Fibroblast of the conjunctiva (primary cell): ENCODE results near the gene TSC22D4.
"Not testable (repeated sequence)": the region's sequence is repeated elsewhere in the genome, so short reads cannot be mapped to it uniquely, and the experiment has no call there.

Experiments
- DNase-seq: peaks from one replicate; pipeline ENCODE4 v3.0.0-alpha.2; 2010; ENCODE audit warnings: low read depth

TSC22D4 gene

DNA sequence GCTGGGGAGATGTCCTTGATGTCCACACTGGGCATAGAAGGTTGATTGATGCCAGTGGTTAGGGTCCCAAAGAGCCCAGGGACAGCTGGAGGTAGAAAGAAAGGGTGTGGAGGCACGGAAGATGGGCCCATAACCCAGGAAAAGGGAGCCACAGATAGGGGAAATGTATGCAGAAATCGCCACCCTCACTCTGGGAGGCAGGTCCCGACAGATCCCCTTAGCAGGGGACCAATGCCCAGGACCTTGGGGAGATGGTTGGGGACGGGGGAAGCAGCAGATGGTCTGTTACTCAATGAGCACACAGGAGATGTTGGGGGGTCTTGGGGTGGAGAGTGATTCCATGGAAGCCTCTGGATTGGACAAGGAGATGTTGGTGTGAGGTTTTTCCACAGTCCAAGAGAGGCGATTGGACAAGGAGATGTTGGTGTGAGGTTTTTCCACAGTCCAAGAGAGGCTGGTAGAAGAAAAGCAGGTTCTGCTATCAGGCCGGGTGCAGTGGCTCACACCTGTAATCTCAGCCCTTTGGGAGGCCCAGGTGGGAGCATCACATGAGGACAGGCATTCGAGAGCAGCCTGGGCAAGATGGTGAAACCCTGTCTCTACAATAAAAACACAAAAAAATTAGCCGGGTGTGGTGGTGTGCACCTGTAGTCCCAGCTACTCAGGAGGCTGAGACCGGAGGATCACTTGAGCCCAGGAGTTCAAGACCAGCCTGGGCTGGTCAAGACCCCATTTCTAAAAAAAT is 35.7 kb downstream of the TSC22D4 start:
- no peak for DNase-seq

DNA sequence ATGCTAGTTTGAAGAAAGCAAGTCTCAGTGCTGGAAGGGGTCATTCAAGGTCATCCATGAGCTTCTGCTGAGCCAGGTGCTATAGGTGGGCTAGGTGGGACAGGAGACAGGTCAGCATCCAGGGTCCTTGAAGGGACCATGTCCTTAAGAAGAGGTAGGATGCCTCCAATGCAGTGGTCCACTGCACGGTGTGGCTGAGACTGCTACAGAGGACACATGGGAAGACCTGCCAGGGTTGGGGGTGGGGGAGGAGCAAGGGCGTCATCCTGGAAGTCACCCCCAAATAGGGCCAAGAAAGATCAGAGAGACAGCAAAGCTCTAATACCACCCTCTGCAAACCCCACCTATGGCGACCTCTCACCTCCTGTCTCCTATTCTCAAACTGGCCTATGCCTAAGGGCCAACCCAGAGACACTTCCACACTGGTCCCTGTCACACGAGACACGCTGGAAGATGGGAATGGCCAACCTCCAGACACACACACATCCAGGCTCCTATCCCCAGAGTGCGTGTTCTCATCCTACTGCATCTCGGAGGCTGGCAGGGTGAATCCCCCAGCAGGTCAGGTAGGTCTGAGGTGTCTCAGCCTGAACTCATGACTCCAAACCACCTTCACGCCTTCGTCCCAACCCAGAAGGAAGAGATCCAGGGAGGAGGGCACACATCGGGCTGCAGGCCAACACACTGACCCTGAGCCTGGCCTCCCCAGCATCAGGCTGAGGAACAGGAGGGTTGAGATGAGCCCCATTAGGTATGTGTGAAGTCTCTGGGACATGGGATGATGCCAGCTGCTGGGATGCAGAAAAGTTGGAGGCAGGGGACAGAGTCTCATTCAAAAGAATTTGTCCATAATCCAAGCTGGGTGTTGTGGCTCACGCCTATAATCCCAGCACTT is 37.1 kb downstream of the TSC22D4 start:
- no peak for DNase-seq

DNA sequence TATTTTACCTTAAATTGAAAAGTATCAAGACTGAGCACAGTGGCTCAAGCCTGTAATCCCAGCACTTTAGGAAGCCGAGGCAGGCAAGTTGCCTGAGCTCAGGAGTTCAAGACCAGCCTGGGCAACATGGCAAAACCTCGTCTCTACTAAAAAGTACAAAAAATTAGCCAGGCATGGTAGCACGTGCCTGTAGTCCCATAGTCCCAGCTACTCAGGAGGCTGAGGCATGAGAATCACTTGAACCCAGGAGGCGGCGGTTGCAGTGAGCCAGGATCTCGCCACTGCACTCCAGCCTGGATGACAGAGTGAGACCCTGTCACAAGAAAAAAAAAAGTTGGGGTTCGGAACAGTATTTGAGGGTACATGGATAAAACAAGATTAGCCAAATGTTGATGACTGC is 39.8 kb downstream of the TSC22D4 start:
- not testable (repeated sequence) for DNase-seq

DNA sequence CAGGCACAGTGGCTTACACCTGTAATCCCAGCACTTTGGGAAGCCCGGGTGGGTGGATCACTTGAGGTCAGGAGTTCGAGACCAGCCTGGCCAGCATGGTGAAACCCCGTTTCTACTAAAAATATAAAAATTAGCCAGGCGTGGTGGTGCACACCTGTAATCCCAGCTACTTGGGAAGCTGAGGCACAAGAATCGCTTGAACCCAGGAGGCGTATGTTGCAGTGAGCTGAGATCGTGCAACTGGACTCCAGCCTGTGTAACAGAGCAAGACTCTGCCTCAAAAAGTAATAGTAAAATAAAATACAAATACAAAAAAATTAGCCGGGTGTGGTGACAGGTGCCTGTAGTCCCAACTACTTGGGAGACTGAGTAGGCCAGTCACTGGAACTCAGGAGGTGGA is 40.3 kb downstream of the TSC22D4 start:
- not testable (repeated sequence) for DNase-seq

DNA sequence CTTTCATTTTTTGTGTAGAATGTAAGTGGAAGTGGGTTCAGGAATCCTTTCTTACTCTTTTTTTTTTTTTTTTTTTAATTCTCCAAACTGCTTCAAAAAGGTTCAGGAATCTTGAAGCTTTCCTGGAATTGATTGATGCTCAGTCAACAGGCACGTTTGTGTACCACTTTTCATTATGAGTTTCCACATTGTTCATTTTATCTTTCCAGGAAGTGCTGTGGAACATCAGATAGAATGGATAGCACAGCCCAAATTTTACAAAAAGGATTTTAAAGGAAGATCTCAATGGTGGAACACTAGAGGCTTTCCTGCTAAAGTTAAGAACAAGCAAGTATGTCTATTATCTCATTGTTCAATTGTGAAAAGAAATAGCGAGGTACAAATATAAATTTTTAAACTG is 40.8 kb downstream of the TSC22D4 start:
- DNase-seq, result no peak

DNA sequence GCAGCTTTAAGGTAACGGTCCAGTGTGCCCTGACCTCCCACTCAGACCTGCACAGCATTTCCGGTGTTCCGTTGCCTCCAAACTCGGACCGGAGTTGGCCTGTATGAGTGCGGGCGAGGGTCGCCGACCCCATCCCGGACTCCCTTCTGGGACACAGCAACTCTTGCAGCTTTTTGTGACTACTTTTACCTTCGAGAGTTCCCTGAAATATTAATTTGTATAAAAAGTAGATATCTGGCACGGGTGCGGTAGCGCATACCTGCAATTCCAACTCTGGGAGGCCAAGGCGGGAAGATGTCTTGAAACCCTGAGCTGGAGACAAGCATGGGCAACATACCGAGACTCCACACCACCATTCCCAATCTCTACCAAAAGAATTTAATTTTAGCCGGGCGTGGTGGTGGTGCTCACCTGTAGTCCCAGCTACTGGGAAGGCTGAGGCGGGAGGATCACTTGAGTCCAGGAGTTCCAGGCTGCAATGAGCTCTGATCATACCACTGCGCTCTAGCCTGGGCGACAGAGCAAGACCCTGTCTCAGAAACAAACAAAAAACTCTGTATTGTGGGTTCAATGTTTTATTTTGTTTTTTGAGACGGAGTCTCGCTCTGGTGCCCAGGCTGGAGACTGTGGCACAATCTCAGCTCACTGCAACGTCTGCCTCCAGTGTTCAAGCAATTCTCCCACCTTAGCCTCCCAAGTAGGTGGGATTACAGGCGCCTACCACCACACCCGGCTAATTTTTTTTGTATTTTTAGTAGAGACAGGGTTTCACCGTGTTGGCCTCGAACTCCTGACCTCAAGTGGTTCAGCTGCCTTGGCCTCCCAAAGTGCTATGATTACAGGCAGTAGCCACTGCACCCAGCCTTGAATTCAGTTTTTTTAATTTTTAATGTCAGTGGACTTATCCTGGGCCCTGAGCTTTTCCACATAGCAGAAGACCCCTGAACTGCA is 41.6 kb downstream of the TSC22D4 start:
- no peak for DNase-seq

DNA sequence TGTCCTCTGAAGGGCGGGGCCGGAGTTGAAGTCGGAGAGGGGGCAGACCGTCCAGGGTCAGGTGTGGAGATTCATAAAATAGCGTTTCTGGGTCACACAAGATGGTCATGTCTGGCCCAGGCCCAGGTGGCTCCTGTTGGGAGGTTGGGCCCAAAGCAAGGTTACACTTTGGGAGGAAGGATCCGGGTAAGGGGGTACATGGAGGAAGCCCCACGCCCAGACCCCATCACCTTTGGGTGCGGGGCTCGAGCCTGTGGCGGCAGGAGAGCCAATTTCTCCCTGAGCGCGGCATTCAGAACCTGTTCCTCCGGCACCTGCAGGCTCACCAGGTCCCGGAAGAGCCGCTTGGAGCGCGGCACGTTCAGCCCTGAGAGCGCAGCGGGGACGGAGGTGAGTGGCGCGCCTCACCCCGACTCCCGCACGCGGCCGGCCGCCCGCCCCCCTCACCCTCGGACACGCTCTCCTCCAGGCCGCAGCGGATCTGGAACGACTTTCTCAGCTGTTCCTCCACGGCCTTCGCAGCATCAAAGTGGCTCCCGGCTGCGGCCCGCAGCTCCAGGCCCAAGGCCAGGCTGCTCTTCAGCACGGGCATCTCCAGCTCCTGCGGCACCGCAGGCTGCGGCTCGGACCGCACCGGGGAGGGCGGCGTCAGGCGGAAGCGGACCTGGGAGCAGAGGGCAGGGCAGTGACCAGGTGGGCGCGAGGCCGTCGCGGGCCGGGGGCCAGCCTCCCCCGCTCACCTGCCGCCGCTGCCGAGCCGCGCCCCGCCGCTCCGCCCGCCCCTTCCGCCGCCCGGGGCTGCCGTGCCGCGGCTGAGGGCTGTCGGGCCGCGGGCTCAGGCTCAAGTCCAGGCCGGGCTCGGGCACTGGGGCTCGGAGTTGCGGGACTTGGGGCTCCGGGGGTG is 43.4 kb downstream of the TSC22D4 start:
- DNase-seq, result no peak

DNA sequence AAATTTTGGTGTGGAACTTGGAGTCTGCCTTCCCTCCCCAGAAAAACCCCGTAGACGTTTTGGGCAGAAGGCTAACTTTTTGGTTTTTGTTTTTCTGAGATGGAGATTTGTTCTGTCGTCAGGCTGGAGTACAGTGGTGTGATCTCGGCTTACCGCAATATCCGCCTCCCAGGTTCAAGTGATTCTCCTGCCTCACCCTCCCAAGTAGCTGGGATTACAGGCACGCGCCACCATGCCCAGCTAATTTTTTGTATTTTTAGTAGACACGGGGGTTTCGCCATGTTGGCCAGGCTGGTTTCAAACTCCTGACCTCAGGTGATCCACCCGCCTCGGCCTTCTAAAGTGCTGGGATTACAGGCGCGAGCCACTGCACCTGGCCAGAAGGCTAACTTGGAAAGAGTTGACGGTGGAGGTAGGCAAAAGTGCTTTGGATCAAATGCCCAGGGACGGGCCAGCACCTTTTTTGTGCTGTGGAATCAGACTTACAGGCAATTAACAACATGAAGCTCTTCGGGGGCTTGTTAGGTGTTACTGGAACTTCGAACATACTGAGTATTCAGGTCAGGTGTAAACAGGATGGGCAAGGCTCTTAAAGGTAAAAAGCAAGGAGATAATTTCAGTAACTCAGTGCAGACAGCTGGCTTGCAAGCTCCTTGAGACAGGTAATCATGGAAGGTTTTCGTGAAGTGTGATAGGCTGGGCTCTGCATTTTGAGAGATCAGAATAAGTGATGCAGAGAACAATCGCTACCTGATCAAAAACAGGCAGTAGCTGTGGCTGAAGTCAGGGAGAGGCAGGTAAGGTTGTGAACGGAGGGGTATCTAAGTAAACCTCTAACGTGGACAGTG is 44.5 kb downstream of the TSC22D4 start:
- DNase-seq, result no peak

DNA sequence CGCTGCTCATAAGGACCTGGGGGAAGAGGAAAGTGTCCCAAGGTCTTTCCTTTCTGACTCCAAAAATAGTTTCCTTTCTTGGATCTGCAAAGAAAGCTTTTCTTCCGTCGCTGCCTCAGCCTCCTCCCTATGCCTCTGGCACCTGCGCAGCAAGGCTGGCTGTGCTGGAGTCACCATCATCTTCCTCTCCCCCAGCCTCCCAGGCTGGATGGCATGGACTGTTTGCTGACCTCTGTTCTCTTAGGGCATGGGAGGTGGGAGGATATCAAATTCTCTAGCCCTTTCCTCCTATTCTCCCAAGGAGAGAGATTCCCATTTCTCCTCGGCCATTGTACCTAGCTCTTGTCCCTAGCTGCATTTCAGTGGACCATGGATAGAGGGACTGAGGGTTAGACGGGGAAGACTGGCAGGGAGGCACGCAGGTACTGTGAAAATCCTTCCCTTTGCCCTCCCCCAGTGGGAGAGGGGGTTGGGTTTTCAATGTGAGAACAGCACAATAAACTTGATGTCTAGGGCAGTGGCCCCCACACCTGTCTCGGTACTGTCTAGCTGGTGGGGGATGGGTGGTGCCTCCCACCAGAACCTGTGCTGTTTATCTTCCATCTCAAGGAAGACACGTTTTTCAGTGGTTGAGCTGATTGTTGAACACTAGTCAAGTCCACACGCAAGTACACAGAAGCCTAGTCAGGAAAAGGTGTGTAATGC is 45.3 kb downstream of the TSC22D4 start:
- DNase-seq, result no peak

DNA sequence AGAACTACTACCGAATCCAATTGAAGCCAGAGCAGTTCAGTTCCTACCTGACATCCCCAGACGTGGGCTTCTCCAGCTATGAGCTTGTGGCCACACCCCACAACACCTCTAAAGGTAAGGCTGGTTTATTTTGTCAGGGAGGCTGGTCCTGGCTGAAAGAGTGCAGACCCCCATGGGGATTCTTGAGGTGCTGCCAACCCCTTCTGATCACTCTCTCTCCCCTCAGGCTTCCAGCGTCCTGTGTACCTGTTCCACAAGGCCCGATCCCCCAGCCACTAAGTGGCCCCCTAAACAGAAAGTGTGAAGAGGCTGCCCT is 45.8 kb downstream of the TSC22D4 start:
- DNase-seq, result no peak

DNA sequence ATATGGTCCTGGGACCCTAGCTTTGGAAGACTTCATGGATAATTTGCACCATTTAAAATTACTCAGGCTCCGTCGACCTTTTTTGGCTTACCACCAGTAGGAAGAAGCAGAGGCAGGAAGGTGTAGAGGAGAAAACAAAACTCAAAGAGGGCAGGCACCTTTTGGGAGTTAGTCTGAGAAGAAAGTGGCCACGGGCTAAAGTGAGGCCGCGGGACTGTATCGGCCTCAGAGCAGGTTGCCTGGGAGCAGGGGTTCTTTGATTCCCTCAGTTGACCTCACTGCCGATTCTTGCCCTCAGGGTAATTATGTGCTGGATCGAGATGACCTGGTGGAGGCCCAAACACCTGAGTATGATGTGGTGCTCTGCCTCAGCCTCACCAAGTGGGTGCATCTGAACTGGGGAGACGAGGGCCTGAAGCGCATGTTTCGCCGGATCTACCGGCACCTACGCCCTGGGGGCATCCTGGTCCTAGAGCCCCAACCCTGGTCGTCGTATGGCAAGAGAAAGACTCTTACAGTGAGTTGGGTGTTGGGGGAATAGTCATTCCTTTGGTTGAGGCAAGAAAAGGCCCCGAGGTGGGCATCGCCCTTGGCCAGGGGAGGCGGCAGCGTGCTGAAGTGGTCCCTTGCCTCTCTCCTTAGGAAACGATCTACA is 46.3 kb downstream of the TSC22D4 start:
- DNase-seq, result no peak

DNA sequence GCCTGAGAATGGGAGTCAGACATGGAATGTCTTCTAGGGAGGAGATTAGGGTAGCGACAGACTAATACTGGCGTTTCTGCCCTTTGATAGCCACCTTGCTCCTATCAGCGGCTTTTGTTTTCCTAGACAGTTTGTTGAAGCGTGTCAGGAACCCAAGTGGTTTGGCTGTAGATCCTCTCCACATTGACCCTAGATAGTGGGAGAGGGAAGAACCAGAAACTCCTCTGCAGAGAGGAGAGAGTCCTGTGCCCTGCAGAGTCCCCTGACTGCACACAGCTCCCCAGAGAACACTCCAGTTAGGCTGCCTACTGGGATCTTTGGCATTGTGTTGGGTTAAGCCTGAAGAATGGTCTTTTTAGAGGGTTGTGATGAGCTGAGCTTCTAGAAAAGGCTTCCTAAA is 47.0 kb downstream of the TSC22D4 start:
- DNase-seq, result no peak

DNA sequence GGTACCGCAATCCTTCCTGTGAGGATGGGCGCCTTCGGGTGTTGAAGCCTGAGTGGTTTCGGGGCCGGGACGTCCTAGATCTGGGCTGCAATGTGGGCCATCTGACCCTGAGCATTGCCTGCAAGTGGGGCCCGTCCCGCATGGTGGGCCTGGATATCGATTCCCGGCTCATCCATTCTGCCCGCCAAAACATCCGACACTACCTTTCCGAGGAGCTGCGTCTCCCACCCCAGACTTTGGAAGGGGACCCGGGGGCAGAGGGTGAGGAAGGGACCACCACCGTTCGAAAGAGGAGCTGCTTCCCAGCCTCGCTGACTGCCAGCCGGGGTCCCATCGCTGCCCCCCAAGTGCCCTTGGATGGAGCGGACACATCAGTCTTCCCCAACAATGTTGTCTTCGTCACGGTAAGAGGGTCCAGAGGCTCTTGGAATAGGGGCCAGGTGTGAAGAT is 47.7 kb downstream of the TSC22D4 start:
- no peak for DNase-seq

DNA sequence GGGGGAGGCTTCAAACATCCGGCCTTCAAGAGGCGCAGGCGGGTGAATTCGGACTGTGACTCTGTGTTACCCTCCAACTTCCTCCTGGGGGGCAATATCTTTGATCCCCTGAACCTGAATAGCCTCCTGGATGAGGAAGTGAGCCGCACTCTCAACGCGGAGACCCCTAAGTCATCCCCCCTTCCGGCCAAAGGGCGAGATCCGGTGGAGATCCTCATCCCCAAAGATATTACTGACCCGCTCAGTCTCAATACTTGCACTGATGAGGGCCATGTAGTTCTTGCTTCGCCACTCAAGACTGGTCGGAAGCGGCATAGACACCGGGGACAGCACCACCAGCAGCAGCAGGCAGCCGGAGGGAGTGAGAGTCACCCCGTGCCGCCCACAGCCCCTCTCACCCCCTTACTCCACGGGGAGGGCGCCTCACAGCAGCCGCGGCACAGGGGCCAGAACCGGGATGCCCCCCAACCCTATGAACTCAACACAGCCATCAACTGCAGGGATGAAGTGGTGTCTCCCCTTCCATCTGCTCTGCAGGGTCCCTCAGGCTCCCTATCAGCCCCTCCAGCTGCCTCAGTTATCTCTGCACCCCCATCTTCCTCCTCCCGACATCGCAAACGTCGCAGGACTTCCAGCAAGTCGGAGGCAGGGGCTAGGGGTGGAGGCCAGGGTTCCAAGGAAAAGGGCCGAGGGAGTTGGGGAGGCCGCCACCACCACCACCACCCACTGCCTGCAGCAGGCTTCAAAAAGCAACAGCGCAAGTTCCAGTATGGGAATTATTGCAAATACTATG is 48.3 kb downstream of the TSC22D4 start:
- DNase-seq, result no peak

DNA sequence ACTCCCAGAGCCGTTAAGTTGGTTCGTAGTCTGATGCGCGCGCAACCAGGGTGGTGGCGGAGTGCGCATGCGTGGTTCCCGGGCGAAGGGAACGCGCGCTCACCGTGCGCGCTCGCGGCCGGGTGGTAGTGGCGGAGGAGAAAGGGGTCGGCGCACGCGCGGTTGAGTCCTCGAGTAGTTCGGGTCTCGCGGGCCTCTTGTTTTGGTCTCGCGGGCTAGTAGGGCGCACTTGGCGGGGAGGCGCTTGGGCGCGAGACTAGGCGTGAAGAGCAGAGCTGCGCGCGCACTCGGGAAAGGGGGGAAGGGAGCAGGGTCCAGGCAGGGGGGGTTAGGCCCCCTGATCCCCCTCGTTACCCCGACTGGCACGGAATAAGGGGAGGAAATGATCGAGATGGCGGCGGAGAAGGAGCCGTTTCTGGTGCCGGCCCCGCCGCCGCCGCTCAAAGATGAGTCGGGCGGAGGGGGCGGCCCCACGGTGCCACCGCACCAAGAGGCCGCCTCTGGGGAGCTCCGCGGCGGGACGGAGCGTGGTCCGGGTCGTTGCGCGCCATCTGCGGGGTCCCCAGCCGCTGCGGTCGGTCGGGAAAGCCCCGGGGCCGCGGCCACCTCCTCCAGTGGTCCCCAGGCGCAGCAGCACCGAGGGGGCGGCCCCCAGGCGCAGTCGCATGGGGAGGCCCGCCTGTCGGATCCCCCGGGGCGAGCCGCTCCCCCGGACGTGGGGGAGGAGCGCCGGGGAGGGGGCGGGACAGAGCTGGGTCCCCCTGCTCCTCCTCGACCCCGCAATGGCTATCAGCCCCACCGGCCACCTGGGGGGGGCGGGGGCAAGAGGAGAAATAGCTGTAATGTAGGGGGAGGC is 49.1 kb downstream of the TSC22D4 start, which contains the start of gene MEPCE:
Gene MEPCE (plus strand): TSS at position 195 of the 856 bp plus-strand sequence. CDS start 188 bp downstream, at position 383.
- peak; percentile 95 for DNase-seq

DNA sequence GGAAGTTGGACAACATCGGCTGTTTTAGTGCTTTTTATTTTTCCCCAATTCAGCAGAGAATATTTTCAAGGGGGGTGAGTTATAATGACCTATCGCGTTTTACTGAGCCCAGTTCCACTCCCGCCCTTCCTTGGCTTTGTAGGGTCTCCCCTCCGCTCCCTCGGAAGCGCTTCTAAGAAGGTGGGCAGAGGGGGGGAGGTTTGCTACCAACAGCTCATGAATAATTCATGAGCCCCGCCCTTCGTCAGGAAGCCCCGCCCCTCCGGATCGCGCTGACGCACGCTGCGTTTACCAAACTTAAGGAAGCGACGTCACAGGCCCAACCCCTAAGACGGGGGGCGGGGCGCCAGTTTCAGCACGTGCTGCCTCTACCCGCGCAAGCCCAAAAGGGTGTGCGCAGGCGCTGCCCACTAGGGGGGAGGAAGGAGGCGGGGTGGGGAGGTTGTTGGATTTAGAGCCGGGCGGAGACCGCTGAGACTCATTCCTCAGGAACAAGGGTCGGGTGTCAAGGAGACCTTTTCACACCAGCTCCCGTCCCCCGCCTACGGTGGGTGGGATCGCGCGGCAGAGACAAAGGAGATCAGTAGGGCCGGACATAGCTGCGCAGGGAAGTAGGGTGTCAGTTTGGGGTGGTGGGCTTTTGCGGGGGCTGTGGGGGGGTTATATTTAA is 49.9 kb downstream of the TSC22D4 start:
- peak; percentile 100 for DNase-seq
